ENCODE measurements around the gene CAMKMT. TPM values are rescaled to one million over a fixed set of nuclear protein-coding genes. Genes with fewer than 3 reads are reported as not detected.
A peak's percentile ranks its signal among the peaks of the same experiment; 100 is the strongest.

Gene CAMKMT
- total and polyA plus RNA-seq, 2 experiments from 2014 or later: 26.5 to 29.5 TPM

- no peak for TF ChIP-seq ZNF114 (CRISPR knock-in tag; IDR thresholded peaks at IDR 0.05)
- TF ChIP-seq CTCF (conservative IDR thresholded peaks at IDR 0.05; ENCODE audit: low read depth in 2 of 2): no peak
- no peak for TF ChIP-seq ETS1 (IDR thresholded peaks at IDR 0.05)
- no peak for TF ChIP-seq POLR2AphosphoS5 (IDR thresholded peaks at IDR 0.05; ENCODE audit: low read depth)
- TF ChIP-seq EZH2 (IDR thresholded peaks at IDR 0.05; ENCODE audit: low read depth, unreplicated experiment): no peak
- no peak for TF ChIP-seq NANOG (IDR thresholded peaks at IDR 0.05; ENCODE audit: borderline replicate concordance)
- no peak for TF ChIP-seq ZNF331 (CRISPR knock-in tag; IDR thresholded peaks at IDR 0.05; ENCODE audit: low read depth)
- no peak for TF ChIP-seq EZH2phosphoT487 (IDR thresholded peaks at IDR 0.05; ENCODE audit: unreplicated experiment)
- TF ChIP-seq JUNB (IDR thresholded peaks at IDR 0.05; ENCODE audit: unreplicated experiment): no peak
- no peak for TF ChIP-seq REST (IDR thresholded peaks at IDR 0.05; ENCODE audit: unreplicated experiment)
- TF ChIP-seq STAT1 (IDR thresholded peaks at IDR 0.05; ENCODE audit: unreplicated experiment): no peak
- Histone ChIP-seq H3F3A (replicated peaks; ENCODE audit: low read depth) (peaks cover 5% of the 10 kb centered on the region; the same call in 1 of the 2 replicates), H3K36me3 (ENCODE audit: insufficient read depth) (no peaks in the 10 kb centered on the region), H4K20me1 (replicated peaks; ENCODE audit: insufficient read depth) (no peaks in the 10 kb centered on the region), H3K4me2 (peak overlapping the region; percentile 85), H3K4me1 (ENCODE audit: insufficient read depth) (peaks cover 8% of the 10 kb centered on the region; the same call in 1 of the 2 replicates), H3K27ac (ENCODE audit: low read depth) (peak overlapping the region; percentile 97), H3K79me2 (replicated peaks; ENCODE audit: insufficient read depth) (peaks cover 48% of the 10 kb centered on the region), H3K4me3 (peak overlapping the region; percentile 87), H3K27me3 (ENCODE audit: insufficient read depth) (no peaks in the 10 kb centered on the region), H3K9me2 (ENCODE audit: insufficient read depth) (no peaks in the 10 kb centered on the region), H2AFZ (peak overlapping the region; percentile 93)
- peak overlapping the region; percentile 100 for H3K27ac Mint-ChIP-seq
- H3K9me3 Mint-ChIP-seq: peaks cover 3% of the 10 kb centered on the region; the same call in 1 of the 3 replicates
- H3K4me1 Mint-ChIP-seq: peaks cover 18% of the 10 kb centered on the region
- peak overlapping the region; percentile 98 for H3K4me3 Mint-ChIP-seq
- DNase-seq (ENCODE audit: low spot score) (no peak), ATAC-seq (no peak; the same call in 1 of the 3 replicates)
- peaks cover 6% of the 10 kb centered on the region for H3K27me3 Mint-ChIP-seq (ENCODE audit: insufficient read depth, low read depth, poor library complexity)
- no peaks in the 10 kb centered on the region; the same call in 2 of the 3 replicates for H3K36me3 Mint-ChIP-seq (ENCODE audit: low read depth)
These were observed 908 bp upstream of the CAMKMT start for GRCh38 chr2:44360749-44361329.

Data from GM23338 (cell line).